Thyroid gland (tissue), 4 donors: ENCODE measurements around the gene ULK4. TPM values are rescaled to one million over a fixed set of nuclear protein-coding genes. Genes with fewer than 3 reads are reported as not detected.

Experiments
- DNase-seq, 2 donors: peaks; one replicate each; pipeline ENCODE4 v3.0.0-alpha.2; 2019
- H3K27ac ChIP-seq, 3 donors: fragments of 200-600 bp; sonication (generic); 1 replicate in 2 of 3; 2 replicates in 1 of 3; pipeline ENCODE4 v1.5.1; 2016 to 2019; ENCODE audit warnings: mild to moderate bottlenecking in 1 of 3, moderate library complexity in 1 of 3
- H3K27me3 ChIP-seq: fragments of 200-600 bp; sonication (generic); one replicate; pipeline ENCODE4 v1.5.1; 2019
- H3K36me3 ChIP-seq, 2 donors: fragments of 200-600 bp; sonication (generic); one replicate each; pipeline ENCODE4 v1.5.1; 2016 to 2019
- H3K4me1 ChIP-seq, 2 donors: fragments of 200-600 bp; sonication (generic); one replicate each; pipeline ENCODE4 v1.5.1; 2017 to 2019
- H3K4me3 ChIP-seq, 3 donors: fragments of 200-600 bp; sonication (generic); replicated peaks in 1 of 3; 1 replicate in 2 of 3; 2 replicates in 1 of 3; pipeline ENCODE4 v1.5.1; 2016; ENCODE audit warnings: mild to moderate bottlenecking in 1 of 3
- H3K9me3 ChIP-seq: fragments of 200-600 bp; sonication (generic); one replicate; pipeline ENCODE4 v1.5.1; 2017
- POLR2A ChIP-seq, 2 donors: fragments of 450-650 bp; IDR thresholded peaks; one replicate each; pipeline ENCODE4 v1.6.1; 2017; ENCODE audit warnings: antibody characterized with exemption in 2 of 2, mild to moderate bottlenecking in 2 of 2, moderate library complexity in 1 of 2
- WGBS, 2 donors: methylation state at CpG; one replicate each; pipeline ENCODE4 v1.1.5; 2017; 5-methylcytosine and 5-hydroxymethylcytosine counted together
- intact Hi-C: fragments of 100-400 bp; cut with DNase I; formaldehyde crosslinking; loops from one replicate; pipeline ENCODE4 v1.15.1; 2023
- total RNA-seq, 4 donors: library from RNA; depleted of rRNA; stranded (reverse); fragments of >200 nt; gene quantifications; one replicate each; pipeline ENCODE4 v1.2.3, GENCODE V29; 2016
- TF ChIP-seq, protein P1 (sequence below), 6 experiments: fragments of 200-600 bp in 3 of 6; fragments of 450-650 bp in 3 of 6; sonication (generic) in 3 of 6; IDR thresholded peaks; one replicate each; pipeline ENCODE4 v1.5.1; 2016 to 2019; ENCODE audit warnings: antibody characterized with exemption in 6 of 6, mild to moderate bottlenecking in 2 of 6, inconsistent platforms in 1 of 6, moderate library complexity in 1 of 6

The ULK4 gene
- total RNA-seq, 4 donors from 2014 or later: 18.7 to 58.2 (median 43.3) TPM

DNA sequence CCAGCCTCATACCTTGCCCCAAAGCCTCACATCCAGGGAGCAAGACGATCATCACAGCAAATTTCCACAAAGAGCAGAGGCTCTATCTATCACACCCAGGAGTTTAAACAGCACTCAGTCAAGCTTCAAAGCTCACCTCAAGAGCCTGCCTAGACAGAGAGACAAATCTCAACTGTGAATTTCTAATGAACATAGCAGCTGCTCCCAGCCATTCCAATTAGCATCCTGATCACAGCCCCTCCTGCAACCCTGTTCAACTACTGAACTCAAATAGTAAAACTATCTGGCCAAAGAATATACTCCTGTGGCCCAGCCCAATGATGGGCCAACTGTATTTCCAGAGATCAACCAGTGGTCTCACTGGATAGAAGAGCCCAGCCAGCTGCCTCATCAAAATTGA is 492.8 kb downstream of the ULK4 start:
- intact Hi-C loops: no loop called here
- Histone ChIP-seq H3K27me3 (no peaks in the 10 kb centered on the region), H3K27ac (no peak overlapping the region), H3K4me1 (no peaks in the 10 kb centered on the region), H3K4me3 (no peak overlapping the region), H3K36me3 (no peaks in the 10 kb centered on the region), H3K9me3 (no peaks in the 10 kb centered on the region)
- WGBS, 2 donors: 73 to 76% methylated on average over 1 of the region's 1 CpG
- no peak for TF ChIP-seq POLR2A (IDR thresholded peaks at IDR 0.05)
- DNase-seq: no peak

GRCh38 chr3:41467481-41467880 is 494.4 kb downstream of the ULK4 start:
- Histone ChIP-seq H3K27ac (no peak overlapping the region), H3K4me3 (no peak overlapping the region), H3K36me3 (no peaks in the 10 kb centered on the region), H3K4me1 (no peaks in the 10 kb centered on the region), H3K27me3 (no peaks in the 10 kb centered on the region), H3K9me3 (no peaks in the 10 kb centered on the region)
- intact Hi-C loops: no loop called here
- DNase-seq: no peak
- TF ChIP-seq, protein P1, sequence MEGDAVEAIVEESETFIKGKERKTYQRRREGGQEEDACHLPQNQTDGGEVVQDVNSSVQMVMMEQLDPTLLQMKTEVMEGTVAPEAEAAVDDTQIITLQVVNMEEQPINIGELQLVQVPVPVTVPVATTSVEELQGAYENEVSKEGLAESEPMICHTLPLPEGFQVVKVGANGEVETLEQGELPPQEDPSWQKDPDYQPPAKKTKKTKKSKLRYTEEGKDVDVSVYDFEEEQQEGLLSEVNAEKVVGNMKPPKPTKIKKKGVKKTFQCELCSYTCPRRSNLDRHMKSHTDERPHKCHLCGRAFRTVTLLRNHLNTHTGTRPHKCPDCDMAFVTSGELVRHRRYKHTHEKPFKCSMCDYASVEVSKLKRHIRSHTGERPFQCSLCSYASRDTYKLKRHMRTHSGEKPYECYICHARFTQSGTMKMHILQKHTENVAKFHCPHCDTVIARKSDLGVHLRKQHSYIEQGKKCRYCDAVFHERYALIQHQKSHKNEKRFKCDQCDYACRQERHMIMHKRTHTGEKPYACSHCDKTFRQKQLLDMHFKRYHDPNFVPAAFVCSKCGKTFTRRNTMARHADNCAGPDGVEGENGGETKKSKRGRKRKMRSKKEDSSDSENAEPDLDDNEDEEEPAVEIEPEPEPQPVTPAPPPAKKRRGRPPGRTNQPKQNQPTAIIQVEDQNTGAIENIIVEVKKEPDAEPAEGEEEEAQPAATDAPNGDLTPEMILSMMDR (IDR thresholded peaks at IDR 0.05): no peak
- TF ChIP-seq POLR2A (IDR thresholded peaks at IDR 0.05): no peak
- WGBS, 2 donors: 87 to 88% methylated on average over 1 of the region's 1 CpG

DNA sequence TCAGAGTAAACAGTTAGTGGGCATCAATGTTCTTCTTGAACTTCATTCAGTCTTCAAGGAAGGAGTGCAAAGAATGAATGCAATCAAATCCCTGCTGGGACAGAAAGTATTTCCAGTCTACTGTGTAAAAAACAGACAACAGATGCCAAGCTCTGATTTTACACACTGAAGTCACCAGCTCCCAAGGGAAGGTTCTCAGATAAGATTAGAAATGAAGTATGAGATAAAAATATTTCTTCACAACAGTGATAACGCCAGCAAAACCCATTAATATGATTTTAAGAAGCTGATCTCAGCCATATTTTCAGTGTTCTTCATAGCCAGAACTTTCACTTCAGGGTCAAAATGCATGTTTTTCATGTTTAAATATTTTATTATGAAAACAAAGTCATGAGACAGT is 497.0 kb downstream of the ULK4 start:
- TF ChIP-seq, protein P1 (IDR thresholded peaks at IDR 0.05): no peak
- no peak for TF ChIP-seq POLR2A (IDR thresholded peaks at IDR 0.05)
- Histone ChIP-seq H3K36me3 (no peaks in the 10 kb centered on the region), H3K27me3 (no peaks in the 10 kb centered on the region), H3K4me1 (no peaks in the 10 kb centered on the region), H3K9me3 (no peaks in the 10 kb centered on the region), H3K4me3 (no peak overlapping the region), H3K27ac (no peak overlapping the region)
- 75 to 79% methylated on average over 1 of the region's 1 CpG for WGBS, 2 donors
- no peak for DNase-seq
- intact Hi-C loops: no loop called here

DNA sequence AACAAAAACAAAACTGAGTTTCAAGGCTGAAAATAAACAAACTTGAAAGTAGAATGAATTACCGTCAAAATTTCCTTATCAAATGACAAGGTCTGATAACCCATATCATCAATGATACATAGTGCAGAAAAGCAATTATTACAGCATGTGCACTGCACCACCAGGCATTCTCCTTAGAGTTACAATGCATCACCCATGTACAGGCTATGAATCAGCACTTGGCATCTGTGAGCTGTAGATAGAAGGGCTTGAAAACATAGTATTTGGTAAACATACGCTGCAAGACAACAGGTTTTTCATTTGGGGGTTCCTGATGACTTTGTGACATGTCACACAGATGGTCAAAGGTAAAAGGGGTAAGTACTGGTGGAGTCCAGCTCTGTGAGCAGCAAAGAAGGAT is 497.5 kb downstream of the ULK4 start:
- intact Hi-C loops: no loop called here
- WGBS, 2 donors: 89 to 91% methylated on average over 2 of the region's 2 CpGs

GRCh38 chr3:41462103-41462691 is 499.7 kb downstream of the ULK4 start:
- no peak for TF ChIP-seq POLR2A (IDR thresholded peaks at IDR 0.05)
- TF ChIP-seq, protein P1 (IDR thresholded peaks at IDR 0.05): no peak
- no peaks in the 10 kb centered on the region for H3K27me3 ChIP-seq
- no peaks in the 10 kb centered on the region for H3K9me3 ChIP-seq
- no peak for DNase-seq
- H3K4me1 ChIP-seq: no peaks in the 10 kb centered on the region
- no peak overlapping the region for H3K4me3 ChIP-seq
- H3K36me3 ChIP-seq: no peaks in the 10 kb centered on the region
- intact Hi-C loops: no loop called here
- WGBS, 2 donors: 68 to 80% methylated on average over 2 of the region's 2 CpGs
- H3K27ac ChIP-seq: no peak overlapping the region

More for the DNA sequence above, 497.5 kb downstream of the ULK4 start:
- Histone ChIP-seq H3K4me3 (no peak overlapping the region), H3K4me1 (no peaks in the 10 kb centered on the region), H3K36me3 (no peaks in the 10 kb centered on the region), H3K27me3 (no peaks in the 10 kb centered on the region), H3K27ac (no peak overlapping the region), H3K9me3 (no peaks in the 10 kb centered on the region)
- DNase-seq: no peak
- TF ChIP-seq, protein P1 (IDR thresholded peaks at IDR 0.05): no peak
- no peak for TF ChIP-seq POLR2A (IDR thresholded peaks at IDR 0.05)
